ENCODE results near the gene CEACAM1. TPM values are rescaled to one million over a fixed set of nuclear protein-coding genes. Genes with fewer than 3 reads are reported as not detected.

The CEACAM1 gene
- polyA plus RNA-seq, 1 donor from 2014 or later = 0.12 TPM

DNA sequence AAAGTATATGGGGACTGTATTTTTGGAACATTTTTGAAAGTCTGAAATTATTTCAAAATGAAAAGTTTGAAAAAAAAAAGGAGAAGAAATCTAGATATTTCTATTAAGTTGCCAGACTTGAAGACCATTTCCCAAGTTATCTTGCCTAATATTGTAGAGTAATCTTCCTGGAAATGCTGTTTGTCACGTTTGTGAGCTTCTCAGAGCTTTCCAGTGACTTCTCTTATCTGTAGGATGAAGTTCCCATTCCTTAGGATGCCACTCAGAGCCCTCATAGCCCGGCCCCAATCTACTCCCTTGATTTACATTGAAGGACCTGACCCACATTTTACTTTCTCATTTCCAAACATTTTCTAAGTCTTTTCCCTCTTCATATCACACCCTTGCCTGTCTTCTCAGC lies 42.8 kb upstream of the CEACAM1 start:
- Histone ChIP-seq H2AFZ (ENCODE audit: low read depth, low read length) (no peak overlapping the region), H3K4me2 (ENCODE audit: low read length) (no peak overlapping the region), H3K4me3 (ENCODE audit: low read length) (no peak overlapping the region), H3K9ac (ENCODE audit: low read length) (no peak overlapping the region), H3K9me2 (ENCODE audit: insufficient read depth, low read length) (no peaks in the 10 kb centered on the region), H3F3A (ENCODE audit: insufficient read depth, low read length, poor library complexity, severe bottlenecking) (no peaks in the 10 kb centered on the region), H3K9me3 (ENCODE audit: low read length) (no peaks in the 10 kb centered on the region), H4K20me1 (ENCODE audit: insufficient read depth) (no peaks in the 10 kb centered on the region), H3K36me3 (ENCODE audit: insufficient read depth, low read length) (no peaks in the 10 kb centered on the region), H3K79me2 (replicated peaks; ENCODE audit: insufficient read depth, low read length) (no peaks in the 10 kb centered on the region), H3K27ac (ENCODE audit: low read length) (no peak overlapping the region), H3K27me3 (ENCODE audit: insufficient read depth, low read depth, low read length) (no peaks in the 10 kb centered on the region)
- no peak for TF ChIP-seq TAF1 (IDR thresholded peaks at IDR 0.05; ENCODE audit: low read depth)
- TF ChIP-seq RAD21 (conservative IDR thresholded peaks at IDR 0.05) = no peak
- TF ChIP-seq, protein P1, sequence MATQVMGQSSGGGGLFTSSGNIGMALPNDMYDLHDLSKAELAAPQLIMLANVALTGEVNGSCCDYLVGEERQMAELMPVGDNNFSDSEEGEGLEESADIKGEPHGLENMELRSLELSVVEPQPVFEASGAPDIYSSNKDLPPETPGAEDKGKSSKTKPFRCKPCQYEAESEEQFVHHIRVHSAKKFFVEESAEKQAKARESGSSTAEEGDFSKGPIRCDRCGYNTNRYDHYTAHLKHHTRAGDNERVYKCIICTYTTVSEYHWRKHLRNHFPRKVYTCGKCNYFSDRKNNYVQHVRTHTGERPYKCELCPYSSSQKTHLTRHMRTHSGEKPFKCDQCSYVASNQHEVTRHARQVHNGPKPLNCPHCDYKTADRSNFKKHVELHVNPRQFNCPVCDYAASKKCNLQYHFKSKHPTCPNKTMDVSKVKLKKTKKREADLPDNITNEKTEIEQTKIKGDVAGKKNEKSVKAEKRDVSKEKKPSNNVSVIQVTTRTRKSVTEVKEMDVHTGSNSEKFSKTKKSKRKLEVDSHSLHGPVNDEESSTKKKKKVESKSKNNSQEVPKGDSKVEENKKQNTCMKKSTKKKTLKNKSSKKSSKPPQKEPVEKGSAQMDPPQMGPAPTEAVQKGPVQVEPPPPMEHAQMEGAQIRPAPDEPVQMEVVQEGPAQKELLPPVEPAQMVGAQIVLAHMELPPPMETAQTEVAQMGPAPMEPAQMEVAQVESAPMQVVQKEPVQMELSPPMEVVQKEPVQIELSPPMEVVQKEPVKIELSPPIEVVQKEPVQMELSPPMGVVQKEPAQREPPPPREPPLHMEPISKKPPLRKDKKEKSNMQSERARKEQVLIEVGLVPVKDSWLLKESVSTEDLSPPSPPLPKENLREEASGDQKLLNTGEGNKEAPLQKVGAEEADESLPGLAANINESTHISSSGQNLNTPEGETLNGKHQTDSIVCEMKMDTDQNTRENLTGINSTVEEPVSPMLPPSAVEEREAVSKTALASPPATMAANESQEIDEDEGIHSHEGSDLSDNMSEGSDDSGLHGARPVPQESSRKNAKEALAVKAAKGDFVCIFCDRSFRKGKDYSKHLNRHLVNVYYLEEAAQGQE (IDR thresholded peaks at IDR 0.05; ENCODE audit: borderline replicate concordance) = no peak
- TF ChIP-seq POLR2AphosphoS5 (IDR thresholded peaks at IDR 0.05) = no peak
- TF ChIP-seq EZH2 (IDR thresholded peaks at IDR 0.05; ENCODE audit: borderline replicate concordance, insufficient read depth, low read length, poor library complexity, severe bottlenecking) = no peak
- no peak for TF ChIP-seq EP300 (conservative IDR thresholded peaks at IDR 0.05; ENCODE audit: poor library complexity, severe bottlenecking)
- TF ChIP-seq SMC3 (conservative IDR thresholded peaks at IDR 0.05; ENCODE audit: poor library complexity) = no peak
- no peak for TF ChIP-seq MXI1 (conservative IDR thresholded peaks at IDR 0.05; ENCODE audit: poor library complexity, severe bottlenecking)
- TF ChIP-seq, protein P2, sequence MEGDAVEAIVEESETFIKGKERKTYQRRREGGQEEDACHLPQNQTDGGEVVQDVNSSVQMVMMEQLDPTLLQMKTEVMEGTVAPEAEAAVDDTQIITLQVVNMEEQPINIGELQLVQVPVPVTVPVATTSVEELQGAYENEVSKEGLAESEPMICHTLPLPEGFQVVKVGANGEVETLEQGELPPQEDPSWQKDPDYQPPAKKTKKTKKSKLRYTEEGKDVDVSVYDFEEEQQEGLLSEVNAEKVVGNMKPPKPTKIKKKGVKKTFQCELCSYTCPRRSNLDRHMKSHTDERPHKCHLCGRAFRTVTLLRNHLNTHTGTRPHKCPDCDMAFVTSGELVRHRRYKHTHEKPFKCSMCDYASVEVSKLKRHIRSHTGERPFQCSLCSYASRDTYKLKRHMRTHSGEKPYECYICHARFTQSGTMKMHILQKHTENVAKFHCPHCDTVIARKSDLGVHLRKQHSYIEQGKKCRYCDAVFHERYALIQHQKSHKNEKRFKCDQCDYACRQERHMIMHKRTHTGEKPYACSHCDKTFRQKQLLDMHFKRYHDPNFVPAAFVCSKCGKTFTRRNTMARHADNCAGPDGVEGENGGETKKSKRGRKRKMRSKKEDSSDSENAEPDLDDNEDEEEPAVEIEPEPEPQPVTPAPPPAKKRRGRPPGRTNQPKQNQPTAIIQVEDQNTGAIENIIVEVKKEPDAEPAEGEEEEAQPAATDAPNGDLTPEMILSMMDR (IDR thresholded peaks at IDR 0.05; ENCODE audit: poor library complexity, severe bottlenecking) = no peak

DNA sequence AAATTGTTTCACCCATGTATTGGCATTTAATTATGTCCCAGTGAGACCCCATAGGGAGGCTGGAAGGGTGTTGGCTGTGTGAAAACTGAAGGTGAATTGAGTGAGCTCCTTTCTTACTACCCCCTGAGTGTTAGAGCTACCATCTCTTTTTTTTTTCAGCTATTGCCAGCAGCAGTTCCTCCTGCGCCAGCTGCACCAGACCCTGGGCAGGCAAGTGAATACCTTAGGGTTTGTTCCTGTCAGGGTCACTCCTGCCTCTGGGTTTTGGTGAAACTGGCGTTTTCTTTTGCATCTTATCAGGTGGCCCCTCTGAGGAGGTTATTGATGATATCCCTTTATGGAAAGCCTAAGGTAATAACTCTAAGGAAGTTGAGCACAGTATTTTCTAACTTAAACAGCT lies 40.9 kb upstream of the CEACAM1 start:
- TF ChIP-seq, protein P1 (IDR thresholded peaks at IDR 0.05; ENCODE audit: borderline replicate concordance) = no peak
- no peak for TF ChIP-seq EZH2 (IDR thresholded peaks at IDR 0.05; ENCODE audit: borderline replicate concordance, insufficient read depth, low read length, poor library complexity, severe bottlenecking)
- TF ChIP-seq POLR2AphosphoS5 (IDR thresholded peaks at IDR 0.05) = no peak
- TF ChIP-seq RAD21 (conservative IDR thresholded peaks at IDR 0.05) = no peak
- no peak for TF ChIP-seq MXI1 (conservative IDR thresholded peaks at IDR 0.05; ENCODE audit: poor library complexity, severe bottlenecking)
- no peak for TF ChIP-seq SMC3 (conservative IDR thresholded peaks at IDR 0.05; ENCODE audit: poor library complexity)
- TF ChIP-seq, protein P2 (IDR thresholded peaks at IDR 0.05; ENCODE audit: poor library complexity, severe bottlenecking) = no peak
- no peak for TF ChIP-seq TAF1 (IDR thresholded peaks at IDR 0.05; ENCODE audit: low read depth)
- TF ChIP-seq EP300 (conservative IDR thresholded peaks at IDR 0.05; ENCODE audit: poor library complexity, severe bottlenecking) = no peak

More for the DNA sequence above, 40.9 kb upstream of the CEACAM1 start:
- Histone ChIP-seq H3K9ac (ENCODE audit: low read length) (no peak overlapping the region), H3K79me2 (replicated peaks; ENCODE audit: insufficient read depth, low read length) (no peaks in the 10 kb centered on the region), H3K27me3 (ENCODE audit: insufficient read depth, low read depth, low read length) (no peaks in the 10 kb centered on the region), H3F3A (ENCODE audit: insufficient read depth, low read length, poor library complexity, severe bottlenecking) (no peaks in the 10 kb centered on the region), H3K36me3 (ENCODE audit: insufficient read depth, low read length) (no peaks in the 10 kb centered on the region), H4K20me1 (ENCODE audit: insufficient read depth) (no peaks in the 10 kb centered on the region), H3K4me3 (ENCODE audit: low read length) (no peak overlapping the region), H3K4me2 (ENCODE audit: low read length) (no peak overlapping the region), H2AFZ (ENCODE audit: low read depth, low read length) (no peak overlapping the region), H3K9me2 (ENCODE audit: insufficient read depth, low read length) (no peaks in the 10 kb centered on the region), H3K27ac (ENCODE audit: low read length) (no peak overlapping the region), H3K9me3 (ENCODE audit: low read length) (no peaks in the 10 kb centered on the region)
